Measurements from ENCODE around the gene KIF13A.
"Not testable (repeated sequence)": the region's sequence is repeated elsewhere in the genome, so short reads cannot be mapped to it uniquely, and the experiment has no call there.

KIF13A gene

GRCh38 chr6:17780061-17780460 lies 207.4 kb downstream of the KIF13A start:
- no peak for DNase-seq (ENCODE audit: low spot score)
- ChIA-PET CTCF (no interaction called here), POLR2A (ENCODE audit: low non-redundant PET) (no interaction called here)
- TF ChIP-seq, protein P1, sequence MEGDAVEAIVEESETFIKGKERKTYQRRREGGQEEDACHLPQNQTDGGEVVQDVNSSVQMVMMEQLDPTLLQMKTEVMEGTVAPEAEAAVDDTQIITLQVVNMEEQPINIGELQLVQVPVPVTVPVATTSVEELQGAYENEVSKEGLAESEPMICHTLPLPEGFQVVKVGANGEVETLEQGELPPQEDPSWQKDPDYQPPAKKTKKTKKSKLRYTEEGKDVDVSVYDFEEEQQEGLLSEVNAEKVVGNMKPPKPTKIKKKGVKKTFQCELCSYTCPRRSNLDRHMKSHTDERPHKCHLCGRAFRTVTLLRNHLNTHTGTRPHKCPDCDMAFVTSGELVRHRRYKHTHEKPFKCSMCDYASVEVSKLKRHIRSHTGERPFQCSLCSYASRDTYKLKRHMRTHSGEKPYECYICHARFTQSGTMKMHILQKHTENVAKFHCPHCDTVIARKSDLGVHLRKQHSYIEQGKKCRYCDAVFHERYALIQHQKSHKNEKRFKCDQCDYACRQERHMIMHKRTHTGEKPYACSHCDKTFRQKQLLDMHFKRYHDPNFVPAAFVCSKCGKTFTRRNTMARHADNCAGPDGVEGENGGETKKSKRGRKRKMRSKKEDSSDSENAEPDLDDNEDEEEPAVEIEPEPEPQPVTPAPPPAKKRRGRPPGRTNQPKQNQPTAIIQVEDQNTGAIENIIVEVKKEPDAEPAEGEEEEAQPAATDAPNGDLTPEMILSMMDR (conservative IDR thresholded peaks at IDR 0.05; ENCODE audit: low read depth) = no peak
- H3K27ac ChIP-seq = no peak overlapping the region

- no peak overlapping the region for H3K27ac ChIP-seq
- no peak for DNase-seq (ENCODE audit: low spot score)
- ChIA-PET POLR2A (ENCODE audit: low non-redundant PET) (no interaction called here), CTCF (no interaction called here)
- TF ChIP-seq, protein P1 (conservative IDR thresholded peaks at IDR 0.05; ENCODE audit: low read depth) = no peak
Measured at GRCh38 chr6:17771609-17772008, 215.8 kb downstream of the KIF13A start.

DNA sequence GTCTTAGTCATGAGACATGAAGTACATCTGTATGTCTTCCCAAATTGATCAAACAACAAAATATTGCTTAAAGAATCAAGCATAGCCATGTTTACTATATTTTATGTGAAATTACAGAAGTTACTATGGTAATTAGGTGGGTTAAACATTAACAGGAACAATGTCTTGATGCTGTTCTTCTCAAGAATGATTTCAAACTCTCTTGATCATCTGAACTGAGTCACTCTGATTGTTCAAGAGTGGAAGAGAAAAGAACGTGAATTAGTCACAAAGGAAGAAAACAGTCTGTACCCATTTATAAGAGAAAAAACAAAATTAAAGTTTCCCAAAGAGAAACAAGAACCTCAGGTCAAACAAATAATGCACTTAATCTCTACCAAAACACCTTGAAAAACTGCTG lies 218.6 kb downstream of the KIF13A start:
- ChIA-PET POLR2A (ENCODE audit: low non-redundant PET) (interaction anchor here (0.5 kb wide), 1 partner anchor 30 kb away, joined by 3 read pairs; no protein-coding TSS in a partner anchor), CTCF (interaction anchor here (0.6 kb wide), 1 partner anchor 35 kb away, joined by 6 read pairs; no protein-coding TSS in a partner anchor)
- DNase-seq (ENCODE audit: low spot score) = no peak
- H3K27ac ChIP-seq = no peak overlapping the region
- TF ChIP-seq, protein P1 (conservative IDR thresholded peaks at IDR 0.05; ENCODE audit: low read depth) = no peak

DNA sequence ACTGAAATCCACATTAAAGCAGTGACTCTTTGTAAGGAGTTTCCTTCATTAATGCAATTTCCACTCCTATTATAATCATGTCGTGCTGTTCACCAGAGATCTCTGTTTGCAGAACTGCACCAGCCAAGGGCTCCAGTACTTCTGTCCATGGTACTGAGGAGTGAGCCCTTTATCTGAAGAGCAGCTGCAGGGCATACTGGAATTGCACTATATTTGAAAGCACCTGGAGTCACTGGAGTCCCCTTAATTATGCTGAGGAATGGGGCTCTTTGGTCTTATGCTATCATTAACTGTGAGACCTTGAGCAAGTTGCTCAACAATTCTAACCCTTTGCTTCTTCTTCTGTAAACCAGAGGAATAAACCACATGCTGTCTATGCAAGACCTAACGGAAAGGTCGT lies 219.0 kb downstream of the KIF13A start:
- TF ChIP-seq, protein P1 (conservative IDR thresholded peaks at IDR 0.05; ENCODE audit: low read depth) = no peak
- CTCF ChIA-PET = no interaction called here
- POLR2A ChIA-PET (ENCODE audit: low non-redundant PET) = no interaction called here
- no peak for DNase-seq (ENCODE audit: low spot score)
- H3K27ac ChIP-seq = no peak overlapping the region

GRCh38 chr6:17762651-17763050 lies 224.8 kb downstream of the KIF13A start:
- ChIA-PET CTCF (interaction anchor here (0.6 kb wide), 1 partner anchor 27 kb away, joined by 5 read pairs; no protein-coding TSS in a partner anchor), POLR2A (ENCODE audit: low non-redundant PET) (no interaction called here)
- no peak for DNase-seq (ENCODE audit: low spot score)
- H3K27ac ChIP-seq = no peak overlapping the region
- TF ChIP-seq, protein P1 (conservative IDR thresholded peaks at IDR 0.05; ENCODE audit: low read depth) = no peak

DNA sequence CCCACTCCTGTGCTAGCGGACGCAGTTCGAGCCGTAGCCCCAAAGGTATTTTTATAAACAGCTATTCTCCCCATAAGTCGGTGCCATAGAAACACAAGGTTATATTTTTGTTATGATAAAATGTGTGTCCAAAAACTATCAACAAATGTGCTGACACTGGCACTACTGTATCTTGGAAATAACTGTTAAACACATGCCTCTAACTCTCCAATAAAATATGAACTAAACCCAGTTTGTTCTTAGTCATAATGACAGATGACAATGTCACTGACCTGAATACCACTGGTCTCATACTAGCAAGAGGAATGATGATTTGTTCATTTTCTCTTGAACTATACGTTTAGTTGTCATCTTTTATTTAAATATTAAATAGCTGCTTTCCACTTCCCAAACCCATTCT lies 229.3 kb downstream of the KIF13A start:
- no peak for DNase-seq (ENCODE audit: low spot score)
- TF ChIP-seq, protein P1 (conservative IDR thresholded peaks at IDR 0.05; ENCODE audit: low read depth) = no peak
- H3K27ac ChIP-seq = no peak overlapping the region
- POLR2A ChIA-PET (ENCODE audit: low non-redundant PET) = no interaction called here
- CTCF ChIA-PET = interaction anchor here (0.6 kb wide), 1 partner anchor 46 kb away, joined by 3 read pairs; no protein-coding TSS in a partner anchor

- ChIA-PET CTCF (no interaction called here), POLR2A (ENCODE audit: low non-redundant PET) (no interaction called here)
- TF ChIP-seq, protein P1 (conservative IDR thresholded peaks at IDR 0.05; ENCODE audit: low read depth) = no peak
- DNase-seq (ENCODE audit: low spot score) = no peak
- H3K27ac ChIP-seq = no peak overlapping the region
Measured at GRCh38 chr6:17754254-17754653, 233.2 kb downstream of the KIF13A start.

- DNase-seq (ENCODE audit: low spot score); H3K27ac ChIP-seq; POLR2A ChIA-PET (ENCODE audit: low non-redundant PET): not testable (repeated sequence)
- CTCF ChIA-PET = interaction anchor here (0.7 kb wide), 1 partner anchor 31 kb away, joined by 3 read pairs; no protein-coding TSS in a partner anchor
Measured at GRCh38 chr6:17745324-17745723, 242.1 kb downstream of the KIF13A start.

DNA sequence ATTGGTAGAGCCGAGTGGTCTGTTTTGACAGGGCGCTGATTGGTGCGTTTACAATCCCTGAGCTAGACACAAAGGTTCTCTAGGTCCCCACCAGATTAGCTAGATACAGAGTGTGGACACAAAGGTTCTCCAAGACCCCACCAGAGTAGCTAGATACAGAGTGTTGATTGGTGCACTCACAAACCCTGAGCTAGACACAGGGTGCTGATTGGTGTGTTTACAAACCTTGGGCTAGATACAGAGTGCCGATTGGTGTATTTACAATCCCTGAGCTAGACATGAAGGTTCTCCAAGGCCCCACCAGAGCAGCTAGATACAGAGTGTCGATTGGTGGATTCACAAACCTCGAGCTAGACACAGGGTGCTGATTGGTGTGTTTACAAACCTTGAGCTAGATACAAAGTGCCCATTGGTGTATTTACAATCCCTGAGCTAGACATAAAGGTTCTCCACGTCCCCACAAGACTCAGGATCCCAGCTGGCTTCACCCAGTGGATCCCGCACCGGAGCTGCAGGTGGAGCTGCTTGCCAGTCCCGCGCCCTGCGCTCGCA lies 242.6 kb downstream of the KIF13A start:
- H3K27ac ChIP-seq; DNase-seq (ENCODE audit: low spot score); POLR2A ChIA-PET (ENCODE audit: low non-redundant PET): not testable (repeated sequence)
- CTCF ChIA-PET = interaction anchor here (0.7 kb wide), 1 partner anchor 31 kb away, joined by 3 read pairs; no protein-coding TSS in a partner anchor

All from RWPE1 (cell line).